Measurements from ENCODE around the gene ASCC2.

DNA sequence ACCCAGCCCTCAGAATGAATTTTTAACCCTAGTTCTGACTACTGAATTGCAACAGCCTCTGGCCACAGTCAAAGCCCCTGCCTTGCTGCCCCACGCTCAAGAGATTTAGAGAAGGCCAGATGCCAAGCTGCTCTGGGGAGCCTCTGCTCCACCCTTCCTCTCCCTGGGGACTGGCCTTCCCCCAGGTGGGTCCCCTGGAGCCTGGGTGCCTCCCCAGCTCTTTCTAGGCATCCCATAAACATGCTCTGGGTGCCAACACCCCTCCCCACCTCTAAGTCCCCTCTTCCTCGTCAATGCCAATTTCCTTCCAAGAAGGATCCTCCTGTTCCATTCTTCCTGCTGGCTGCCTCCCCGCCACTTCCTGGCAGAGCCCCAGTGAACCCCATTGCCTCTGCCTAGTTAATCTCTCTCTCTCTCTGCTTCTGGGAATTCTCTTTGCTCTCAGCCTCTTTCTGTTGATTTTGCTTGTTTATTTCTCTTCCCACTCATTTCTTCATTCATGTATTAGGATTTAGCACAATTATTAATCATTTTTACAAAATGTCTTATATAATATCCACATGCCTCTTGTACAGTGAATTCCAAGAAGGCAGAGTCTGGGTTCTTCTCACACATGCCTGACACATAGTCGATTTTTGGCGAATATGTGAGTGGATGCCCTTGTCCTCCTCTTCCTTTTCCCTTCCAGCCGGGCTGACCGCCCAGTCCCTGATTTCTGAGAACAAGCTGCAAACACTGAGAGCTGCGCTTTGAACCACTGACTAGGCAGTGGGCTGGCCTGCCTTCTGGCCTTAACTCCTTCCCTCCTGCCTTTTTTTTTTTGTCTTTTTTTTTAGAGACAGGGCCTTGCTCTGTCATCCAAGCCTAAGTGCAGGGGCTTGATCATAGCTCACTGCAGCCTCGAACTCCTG is 53.4 kb downstream of the ASCC2 start:
- TF ChIP-seq ZNF114 (CRISPR knock-in tag; IDR thresholded peaks at IDR 0.05) (no peak), EZH2 (IDR thresholded peaks at IDR 0.05; ENCODE audit: low read depth, unreplicated experiment) (no peak), STAT1 (IDR thresholded peaks at IDR 0.05; ENCODE audit: unreplicated experiment) (no peak), POLR2AphosphoS5 (IDR thresholded peaks at IDR 0.05; ENCODE audit: low read depth) (no peak), CREB1 (CRISPR knock-in tag; IDR thresholded peaks at IDR 0.05; ENCODE audit: low read depth) (no peak), EZH2phosphoT487 (IDR thresholded peaks at IDR 0.05; ENCODE audit: unreplicated experiment) (no peak), NANOG (IDR thresholded peaks at IDR 0.05; ENCODE audit: borderline replicate concordance) (no peak)
- TF ChIP-seq, protein P1, sequence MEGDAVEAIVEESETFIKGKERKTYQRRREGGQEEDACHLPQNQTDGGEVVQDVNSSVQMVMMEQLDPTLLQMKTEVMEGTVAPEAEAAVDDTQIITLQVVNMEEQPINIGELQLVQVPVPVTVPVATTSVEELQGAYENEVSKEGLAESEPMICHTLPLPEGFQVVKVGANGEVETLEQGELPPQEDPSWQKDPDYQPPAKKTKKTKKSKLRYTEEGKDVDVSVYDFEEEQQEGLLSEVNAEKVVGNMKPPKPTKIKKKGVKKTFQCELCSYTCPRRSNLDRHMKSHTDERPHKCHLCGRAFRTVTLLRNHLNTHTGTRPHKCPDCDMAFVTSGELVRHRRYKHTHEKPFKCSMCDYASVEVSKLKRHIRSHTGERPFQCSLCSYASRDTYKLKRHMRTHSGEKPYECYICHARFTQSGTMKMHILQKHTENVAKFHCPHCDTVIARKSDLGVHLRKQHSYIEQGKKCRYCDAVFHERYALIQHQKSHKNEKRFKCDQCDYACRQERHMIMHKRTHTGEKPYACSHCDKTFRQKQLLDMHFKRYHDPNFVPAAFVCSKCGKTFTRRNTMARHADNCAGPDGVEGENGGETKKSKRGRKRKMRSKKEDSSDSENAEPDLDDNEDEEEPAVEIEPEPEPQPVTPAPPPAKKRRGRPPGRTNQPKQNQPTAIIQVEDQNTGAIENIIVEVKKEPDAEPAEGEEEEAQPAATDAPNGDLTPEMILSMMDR (conservative IDR thresholded peaks at IDR 0.05; ENCODE audit: low read depth in 2 of 2), result no peak
- TF ChIP-seq, protein P2, sequence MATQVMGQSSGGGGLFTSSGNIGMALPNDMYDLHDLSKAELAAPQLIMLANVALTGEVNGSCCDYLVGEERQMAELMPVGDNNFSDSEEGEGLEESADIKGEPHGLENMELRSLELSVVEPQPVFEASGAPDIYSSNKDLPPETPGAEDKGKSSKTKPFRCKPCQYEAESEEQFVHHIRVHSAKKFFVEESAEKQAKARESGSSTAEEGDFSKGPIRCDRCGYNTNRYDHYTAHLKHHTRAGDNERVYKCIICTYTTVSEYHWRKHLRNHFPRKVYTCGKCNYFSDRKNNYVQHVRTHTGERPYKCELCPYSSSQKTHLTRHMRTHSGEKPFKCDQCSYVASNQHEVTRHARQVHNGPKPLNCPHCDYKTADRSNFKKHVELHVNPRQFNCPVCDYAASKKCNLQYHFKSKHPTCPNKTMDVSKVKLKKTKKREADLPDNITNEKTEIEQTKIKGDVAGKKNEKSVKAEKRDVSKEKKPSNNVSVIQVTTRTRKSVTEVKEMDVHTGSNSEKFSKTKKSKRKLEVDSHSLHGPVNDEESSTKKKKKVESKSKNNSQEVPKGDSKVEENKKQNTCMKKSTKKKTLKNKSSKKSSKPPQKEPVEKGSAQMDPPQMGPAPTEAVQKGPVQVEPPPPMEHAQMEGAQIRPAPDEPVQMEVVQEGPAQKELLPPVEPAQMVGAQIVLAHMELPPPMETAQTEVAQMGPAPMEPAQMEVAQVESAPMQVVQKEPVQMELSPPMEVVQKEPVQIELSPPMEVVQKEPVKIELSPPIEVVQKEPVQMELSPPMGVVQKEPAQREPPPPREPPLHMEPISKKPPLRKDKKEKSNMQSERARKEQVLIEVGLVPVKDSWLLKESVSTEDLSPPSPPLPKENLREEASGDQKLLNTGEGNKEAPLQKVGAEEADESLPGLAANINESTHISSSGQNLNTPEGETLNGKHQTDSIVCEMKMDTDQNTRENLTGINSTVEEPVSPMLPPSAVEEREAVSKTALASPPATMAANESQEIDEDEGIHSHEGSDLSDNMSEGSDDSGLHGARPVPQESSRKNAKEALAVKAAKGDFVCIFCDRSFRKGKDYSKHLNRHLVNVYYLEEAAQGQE (IDR thresholded peaks at IDR 0.05; ENCODE audit: unreplicated experiment), result no peak
- TF ChIP-seq, protein P3, sequence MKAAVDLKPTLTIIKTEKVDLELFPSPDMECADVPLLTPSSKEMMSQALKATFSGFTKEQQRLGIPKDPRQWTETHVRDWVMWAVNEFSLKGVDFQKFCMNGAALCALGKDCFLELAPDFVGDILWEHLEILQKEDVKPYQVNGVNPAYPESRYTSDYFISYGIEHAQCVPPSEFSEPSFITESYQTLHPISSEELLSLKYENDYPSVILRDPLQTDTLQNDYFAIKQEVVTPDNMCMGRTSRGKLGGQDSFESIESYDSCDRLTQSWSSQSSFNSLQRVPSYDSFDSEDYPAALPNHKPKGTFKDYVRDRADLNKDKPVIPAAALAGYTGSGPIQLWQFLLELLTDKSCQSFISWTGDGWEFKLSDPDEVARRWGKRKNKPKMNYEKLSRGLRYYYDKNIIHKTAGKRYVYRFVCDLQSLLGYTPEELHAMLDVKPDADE (IDR thresholded peaks at IDR 0.05), result no peak
